HepG2 (cell line): ENCODE measurements around the gene RPS8. TPM values are rescaled to one million over a fixed set of nuclear protein-coding genes. Genes with fewer than 3 reads are reported as not detected.
A peak's percentile ranks its signal among the peaks of the same experiment; 100 is the strongest.

Experiments used
- CC2D1A ChIP-seq: sonication (generic); formaldehyde crosslinking; IDR thresholded peaks from 2 replicates; pipeline ENCODE4 v1.8.1; 2023; ENCODE audit warnings: mild to moderate bottlenecking, missing genetic modification reagents
- FOXO4 ChIP-seq: sonication (generic); formaldehyde crosslinking; conservative IDR thresholded peaks from 2 replicates; pipeline ENCODE4 v1.8.1; 2023; ENCODE audit warnings: missing genetic modification reagents
- GATAD2A ChIP-seq: IDR thresholded peaks from 2 replicates; pipeline ENCODE4 v1.6.1; 2016
- GRHL1 ChIP-seq: sonication (generic); formaldehyde crosslinking; conservative IDR thresholded peaks from 2 replicates; pipeline ENCODE4 v1.8.0; 2022; ENCODE audit warnings: missing genetic modification reagents
- MAX ChIP-seq: IDR thresholded peaks from 2 replicates; pipeline ENCODE4 v1.6.1; 2012; ENCODE audit warnings: inconsistent platforms
- MBNL3 ChIP-seq: fragments of 250-450 bp; sonication (Bioruptor Pico); conservative IDR thresholded peaks from 2 replicates; pipeline ENCODE4 v1.8.0; 2022; ENCODE audit warnings: mild to moderate bottlenecking, inconsistent platforms
- MTF1 ChIP-seq: sonication (generic); formaldehyde crosslinking; IDR thresholded peaks from 2 replicates; pipeline ENCODE4 v1.5.0; 2020; ENCODE audit warnings: missing genetic modification reagents
- NR0B2 ChIP-seq: sonication (generic); formaldehyde crosslinking; IDR thresholded peaks from 2 replicates; pipeline ENCODE4 v1.4.0; 2020; ENCODE audit warnings: mild to moderate bottlenecking, missing genetic modification reagents
- PPARG ChIP-seq: conservative IDR thresholded peaks from 2 replicates; pipeline ENCODE4 v1.6.1; 2016; ENCODE audit warnings: missing biosample characterization, missing genetic modification reagents
- RFX1 ChIP-seq: fragments of 450-650 bp; IDR thresholded peaks from 2 replicates; pipeline ENCODE4 v1.6.1; 2017
- SIN3B ChIP-seq: fragments of 150-350 bp; IDR thresholded peaks from 2 replicates; pipeline ENCODE4 v1.6.1; 2014; ENCODE audit warnings: low read length
- SNRNP70 ChIP-seq: fragments of 200-400 bp; formaldehyde crosslinking; IDR thresholded peaks from 2 replicates; pipeline ENCODE4 v1.6.1; 2017; ENCODE audit warnings: mild to moderate bottlenecking, low read depth, low read length, moderate library complexity
- ZNF142 ChIP-seq: sonication (generic); formaldehyde crosslinking; IDR thresholded peaks from 2 replicates; pipeline ENCODE4 v1.4.0; 2020; ENCODE audit warnings: missing genetic modification reagents
- ZNF350 ChIP-seq: sonication (generic); formaldehyde crosslinking; IDR thresholded peaks from 2 replicates; pipeline ENCODE4 v1.4.0; 2020; ENCODE audit warnings: mild to moderate bottlenecking, low read depth, missing genetic modification reagents, borderline replicate concordance
- ZNF362 ChIP-seq: sonication (generic); formaldehyde crosslinking; IDR thresholded peaks from 2 replicates; pipeline ENCODE4 v1.4.0; 2020; ENCODE audit warnings: missing genetic modification reagents, mild to moderate bottlenecking, borderline replicate concordance
- ZNF839 ChIP-seq: sonication (generic); formaldehyde crosslinking; IDR thresholded peaks from 2 replicates; pipeline ENCODE4 v1.4.0; 2020; ENCODE audit warnings: missing genetic modification reagents, mild to moderate bottlenecking, borderline replicate concordance
- ZSCAN25 ChIP-seq: sonication (generic); formaldehyde crosslinking; IDR thresholded peaks from 2 replicates; pipeline ENCODE4 v1.8.0; 2022; ENCODE audit warnings: mild to moderate bottlenecking, missing genetic modification reagents
- polyA plus RNA-seq, 8 experiments: library from polyadenylated mRNA; depleted of rRNA in 3 of 8; stranded (reverse) in 7 of 8; unstranded in 1 of 8; fragments of >200 nt; fragmentation: Illumina TruSeq in 4 of 8; extraction: Trizol in 4 of 8; gene quantifications; 2 replicates each; pipeline versions ENCODE4 v1.2.1 to v1.2.3, GENCODE V29; 2011 to 2016; ENCODE audit warnings: low read depth in 4 of 8, missing spikeins in 1 of 8, mixed read lengths in 1 of 8; ENCODE audit not compliant: insufficient read depth in 1 of 8
- total RNA-seq, 5 experiments: library from RNA; depleted of rRNA; stranded (reverse); fragments of >200 nt; fragmentation: Illumina TruSeq; extraction: Trizol; gene quantifications; 2 replicates each; pipeline ENCODE4 v1.2.3, GENCODE V29; 2016; ENCODE audit warnings: low read depth in 1 of 5

The RPS8 gene
- total and polyA plus RNA-seq, 2 of the 13 experiments (the other 11 are each of a cell fraction or from before 2014, with no cell fraction given): 2,628 to 2,822 TPM

GRCh38 chr1:44819608-44820327 lies 44.4 kb downstream of the RPS8 start (continued):
- TF ChIP-seq GRHL1 (CRISPR knock-in tag) (no peak; the same call in 1 of the 2 replicates), PPARG (CRISPR knock-in tag) (peak; percentile 65; the same call in 1 of the 2 replicates), SNRNP70 (no peak), NR0B2 (CRISPR knock-in tag) (0 out of 2 replicates have a peak, but pooled peaks have one; percentile 55), ZNF362 (CRISPR knock-in tag) (0 out of 2 replicates have a peak, but pooled peaks have one; percentile 65), GATAD2A (CRISPR knock-in tag) (peak; percentile 47; the same call in 1 of the 2 replicates), ZNF350 (CRISPR knock-in tag) (peak; percentile 88), ZSCAN25 (CRISPR knock-in tag) (0 out of 2 replicates have a peak, but pooled peaks have one; percentile 17), RFX1 (no peak), ZNF142 (CRISPR knock-in tag) (0 out of 2 replicates have a peak, but pooled peaks have one; percentile 52), FOXO4 (CRISPR knock-in tag) (no peak), MTF1 (CRISPR knock-in tag) (no peak; the same call in 1 of the 2 replicates), CC2D1A (CRISPR knock-in tag) (no peak), ZNF839 (no peak), MAX (peak; percentile 28; the same call in 1 of the 2 replicates), MBNL3 (CRISPR knock-in tag) (no peak), SIN3B (peak; percentile 49; the same call in 1 of the 2 replicates)
